PC-9 (cell line): Measurements from ENCODE around the gene ZIC5. TPM values are rescaled to one million over a fixed set of nuclear protein-coding genes. Genes with fewer than 3 reads are reported as not detected.

Source experiments
- BruUV-seq: library from RNA; stranded (reverse); fragments of 400-500 nt; replicated peaks from 2 replicates; lab custom pipeline; 2021; lab: Mats Ljungman, UMichigan
- CTCF ChIA-PET: fragments of 300-600 bp; sonication (Branson Sonifier 250); formaldehyde crosslinking; loops from one replicate; lab custom pipeline; 2022; ENCODE audit warnings: antibody characterized with exemption; lab: Charles Lee
- POLR2A ChIA-PET: fragments of 300-600 bp; sonication (Branson Sonifier 250); formaldehyde crosslinking; loops from one replicate; lab custom pipeline; 2022; ENCODE audit warnings: antibody characterized with exemption; ENCODE audit not compliant: unreplicated experiment; lab: Charles Lee
- DNase-seq, 2 experiments: peaks; one replicate each; pipeline versions ENCODE4 v3.0.0 to v3.0.0-alpha.2; 2015 to 2022; ENCODE audit warnings: mixed read lengths in 1 of 2
- H2AFZ ChIP-seq: fragments of 200-600 bp; sonication (generic); 2 replicates; pipeline ENCODE4 v1.8.1; 2017; ENCODE audit warnings: antibody characterized with exemption
- H3F3A ChIP-seq: fragments of 200-600 bp; sonication (generic); 2 replicates; pipeline ENCODE4 v1.8.1; 2017; ENCODE audit warnings: antibody characterized with exemption, mild to moderate bottlenecking, low read depth; ENCODE audit not compliant: insufficient read depth
- H3K27ac ChIP-seq: fragments of 200-600 bp; sonication (generic); 2 replicates; pipeline ENCODE4 v1.6.1; 2016; ENCODE audit warnings: mixed run types
- H3K27me3 ChIP-seq: fragments of 200-600 bp; sonication (generic); 2 replicates; pipeline ENCODE4 v1.6.1; 2016; ENCODE audit warnings: low read depth, mixed run types; ENCODE audit not compliant: insufficient read depth
- H3K36me3 ChIP-seq: fragments of 200-600 bp; sonication (generic); 2 replicates; pipeline ENCODE4 v1.6.1; 2016; ENCODE audit warnings: low read depth, mixed run types
- H3K4me1 ChIP-seq: fragments of 200-600 bp; sonication (generic); replicated peaks from 2 replicates; pipeline ENCODE4 v1.6.1; 2016; ENCODE audit warnings: mixed run types; ENCODE audit not compliant: insufficient read depth
- H3K4me2 ChIP-seq: fragments of 200-600 bp; sonication (generic); 2 replicates; pipeline ENCODE4 v1.6.1; 2017; ENCODE audit warnings: mixed run types
- H3K4me3 ChIP-seq: fragments of 200-600 bp; sonication (generic); 2 replicates; pipeline ENCODE4 v1.6.1; 2016; ENCODE audit warnings: mixed run types
- H3K79me2 ChIP-seq: fragments of 200-600 bp; sonication (generic); 2 replicates; pipeline ENCODE4 v1.6.1; 2017; ENCODE audit warnings: low read depth, mixed run types
- H3K9me2 ChIP-seq: fragments of 200-600 bp; sonication (generic); 2 replicates; pipeline ENCODE4 v1.8.1; 2017; ENCODE audit warnings: mild to moderate bottlenecking; ENCODE audit not compliant: insufficient read depth
- H3K9me3 ChIP-seq: fragments of 200-600 bp; sonication (generic); 2 replicates; pipeline ENCODE4 v1.8.1; 2016; ENCODE audit warnings: low read depth; ENCODE audit not compliant: insufficient read depth
- H4K20me1 ChIP-seq: fragments of 200-600 bp; sonication (generic); 2 replicates; pipeline ENCODE4 v1.8.1; 2017; ENCODE audit not compliant: insufficient read depth
- CTCF ChIP-seq: fragments of 200-600 bp; sonication (generic); conservative IDR thresholded peaks from 2 replicates; pipeline ENCODE4 v1.6.1; 2017; ENCODE audit warnings: mixed run types, antibody characterized with exemption, mild to moderate bottlenecking, moderate library complexity
- EZH2 ChIP-seq: fragments of 200-600 bp; sonication (generic); IDR thresholded peaks from 2 replicates; pipeline ENCODE4 v1.8.0; 2017; ENCODE audit warnings: antibody characterized with exemption, low read depth
- intact Hi-C: fragments of 100-400 bp; cut with micrococcal nuclease; formaldehyde crosslinking; loops from one replicate; pipeline ENCODE4 v1.10.0; 2022; ENCODE audit not compliant: unreplicated experiment
- total RNA-seq: library from RNA; stranded (reverse); gene quantifications from 2 replicates; pipeline ENCODE4 v1.2.3, GENCODE V29; 2021

Gene ZIC5
- total RNA-seq, 1 experiment from 2014 or later: 0.61 TPM

- CTCF ChIA-PET: interaction anchor here (0.9 kb wide), 1 partner anchor 12 kb away, joined by 4 read pairs; no protein-coding TSS in a partner anchor
- BruUV-seq: no TSS peak
- no peak overlapping the region for H3K4me2 ChIP-seq
These were observed 19.7 kb upstream of the ZIC5 start for GRCh38 chr13:99991013-99991827.

GRCh38 chr13:99990126-99990977 lies 18.8 kb upstream of the ZIC5 start:
- intact Hi-C loops: no loop called here
- no peaks in the 10 kb centered on the region for H3K9me2 ChIP-seq
- H3K36me3 ChIP-seq: 0 out of 2 replicates have a peak, but pooled peaks cover 8% of the 10 kb centered on the region
- H3F3A ChIP-seq: peaks cover 8% of the 10 kb centered on the region; the same call in 1 of the 2 replicates
- no peak for DNase-seq
- ChIA-PET CTCF (no interaction called here), POLR2A (no interaction called here)
- no peaks in the 10 kb centered on the region for H3K9me3 ChIP-seq
- H3K79me2 ChIP-seq: no peaks in the 10 kb centered on the region
- peaks cover 11% of the 10 kb centered on the region for H3K4me1 ChIP-seq
- no peaks in the 10 kb centered on the region for H4K20me1 ChIP-seq
- no TSS peak for BruUV-seq
- no peak overlapping the region for H3K4me3 ChIP-seq
- no peaks in the 10 kb centered on the region for H3K27me3 ChIP-seq
- H2AFZ ChIP-seq: no peak overlapping the region
- no peak overlapping the region for H3K4me2 ChIP-seq
- TF ChIP-seq CTCF (no peak), EZH2 (no peak)
- no peak overlapping the region for H3K27ac ChIP-seq

More at GRCh38 chr13:99991013-99991827, 19.7 kb upstream of the ZIC5 start:
- no peaks in the 10 kb centered on the region for H3K79me2 ChIP-seq
- no peak for DNase-seq
- intact Hi-C loops: no loop called here
- POLR2A ChIA-PET: interaction anchor here (0.6 kb wide), 1 partner anchor 10 kb away, joined by 5 read pairs; the partner anchor contains the start of gene ZIC2
- H3K4me3 ChIP-seq: no peak overlapping the region
- peaks cover 11% of the 10 kb centered on the region for H3K4me1 ChIP-seq
- no peak overlapping the region for H3K27ac ChIP-seq
- 0 out of 2 replicates have a peak, but pooled peaks cover 7% of the 10 kb centered on the region for H3K36me3 ChIP-seq
- H3F3A ChIP-seq: 0 out of 2 replicates have a peak, but pooled peaks cover 4% of the 10 kb centered on the region
- no peak overlapping the region for H2AFZ ChIP-seq
- H3K9me2 ChIP-seq: no peaks in the 10 kb centered on the region
- no peaks in the 10 kb centered on the region for H3K9me3 ChIP-seq
- no peaks in the 10 kb centered on the region for H4K20me1 ChIP-seq
- no peak for TF ChIP-seq CTCF
- no peak for TF ChIP-seq EZH2
- no peaks in the 10 kb centered on the region for H3K27me3 ChIP-seq
